HUES6 (cell line): Measurements from ENCODE around the gene KDF1.

Experiments
- H3K27ac ChIP-seq: 2 replicates; pipeline ENCODE4 v1.7.0; 2013; ENCODE audit warnings: low read depth, mild to moderate bottlenecking, low read length, inconsistent platforms
- H3K27me3 ChIP-seq: 2 replicates; pipeline ENCODE4 v1.6.1; 2013; ENCODE audit warnings: low read length; ENCODE audit not compliant: control insufficient read depth, insufficient read depth
- H3K36me3 ChIP-seq: 2 replicates; pipeline ENCODE4 v1.6.1; 2013; ENCODE audit warnings: low read length; ENCODE audit not compliant: control insufficient read depth, insufficient read depth
- H3K4me1 ChIP-seq: 2 replicates; pipeline ENCODE4 v1.6.1; 2013; ENCODE audit warnings: low read length; ENCODE audit not compliant: control insufficient read depth, insufficient read depth
- H3K4me3 ChIP-seq: 2 replicates; pipeline ENCODE4 v1.5.1; 2013; ENCODE audit warnings: low read depth, low read length
- H3K9ac ChIP-seq: one replicate; pipeline ENCODE4 v1.6.1; 2013; ENCODE audit warnings: mild to moderate bottlenecking, low read length
- H3K9me3 ChIP-seq: 2 replicates; pipeline ENCODE4 v1.6.1; 2013; ENCODE audit warnings: low read depth, low read length; ENCODE audit not compliant: control insufficient read depth, insufficient read depth

KDF1 gene, protein sequence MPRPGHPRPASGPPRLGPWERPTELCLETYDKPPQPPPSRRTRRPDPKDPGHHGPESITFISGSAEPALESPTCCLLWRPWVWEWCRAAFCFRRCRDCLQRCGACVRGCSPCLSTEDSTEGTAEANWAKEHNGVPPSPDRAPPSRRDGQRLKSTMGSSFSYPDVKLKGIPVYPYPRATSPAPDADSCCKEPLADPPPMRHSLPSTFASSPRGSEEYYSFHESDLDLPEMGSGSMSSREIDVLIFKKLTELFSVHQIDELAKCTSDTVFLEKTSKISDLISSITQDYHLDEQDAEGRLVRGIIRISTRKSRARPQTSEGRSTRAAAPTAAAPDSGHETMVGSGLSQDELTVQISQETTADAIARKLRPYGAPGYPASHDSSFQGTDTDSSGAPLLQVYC

DNA sequence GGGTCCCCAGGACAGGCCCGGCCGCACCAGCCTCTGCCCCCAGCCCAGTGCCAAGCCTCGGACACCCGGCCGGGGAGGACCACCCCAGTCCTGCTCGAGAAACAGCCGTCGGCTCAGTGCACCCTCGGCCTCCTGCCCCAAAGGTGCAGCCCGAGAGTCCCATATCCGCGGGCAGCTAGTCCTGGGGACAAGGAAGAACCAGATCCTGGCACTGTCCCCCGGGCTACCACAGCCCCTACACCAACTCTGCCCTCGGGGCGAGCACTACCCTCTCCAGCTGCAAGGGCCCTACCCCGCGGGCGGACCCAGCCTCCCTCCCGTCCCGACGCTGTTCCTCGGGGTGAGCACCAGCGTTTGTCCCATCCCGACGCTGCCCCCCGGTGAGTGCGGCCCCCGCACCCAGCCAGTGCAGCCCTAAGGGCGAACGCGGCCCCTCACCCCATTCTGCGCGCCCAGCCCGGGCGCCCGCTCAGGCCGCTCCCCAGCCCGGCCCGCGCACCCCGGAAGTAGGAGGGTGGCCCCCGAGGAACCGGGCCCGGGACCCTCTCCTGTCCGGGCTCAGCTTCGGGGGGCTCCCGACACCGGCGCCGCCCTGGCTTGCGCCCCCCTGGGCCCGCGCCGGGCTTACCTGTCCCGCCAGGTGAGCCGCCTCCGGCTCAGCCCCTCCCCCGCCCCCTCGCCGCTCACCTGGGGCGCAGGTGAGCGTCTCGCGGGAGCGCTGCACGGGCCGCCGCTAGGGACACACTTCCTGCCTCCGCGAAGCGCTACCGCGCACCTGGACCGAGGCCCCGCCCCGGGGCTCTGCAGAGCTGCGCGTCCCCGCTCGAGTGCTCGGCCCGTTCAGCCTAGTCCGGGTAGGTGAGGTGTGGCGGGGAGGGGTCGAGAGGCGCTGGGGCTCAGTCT lies at the start of gene KDF1:
TSS of gene KDF1 (minus strand) at position 747 of the 903 bp plus-strand sequence. CDS start 8,088 bp downstream, outside the sequence.
- H3K9me3 ChIP-seq = no peaks in the 10 kb centered on the region
- H3K27ac ChIP-seq = peak within 1 kb of the TSS; percentile 68
- H3K4me1 ChIP-seq = no peaks in the 10 kb centered on the region
- H3K4me3 ChIP-seq = peak within 1 kb of the TSS; percentile 92
- H3K9ac ChIP-seq = peak within 1 kb of the TSS; percentile 80
- H3K27me3 ChIP-seq = peaks cover 42% of the 10 kb centered on the region; the same call in 1 of the 2 replicates
- H3K36me3 ChIP-seq = no peaks in the 10 kb centered on the region

DNA sequence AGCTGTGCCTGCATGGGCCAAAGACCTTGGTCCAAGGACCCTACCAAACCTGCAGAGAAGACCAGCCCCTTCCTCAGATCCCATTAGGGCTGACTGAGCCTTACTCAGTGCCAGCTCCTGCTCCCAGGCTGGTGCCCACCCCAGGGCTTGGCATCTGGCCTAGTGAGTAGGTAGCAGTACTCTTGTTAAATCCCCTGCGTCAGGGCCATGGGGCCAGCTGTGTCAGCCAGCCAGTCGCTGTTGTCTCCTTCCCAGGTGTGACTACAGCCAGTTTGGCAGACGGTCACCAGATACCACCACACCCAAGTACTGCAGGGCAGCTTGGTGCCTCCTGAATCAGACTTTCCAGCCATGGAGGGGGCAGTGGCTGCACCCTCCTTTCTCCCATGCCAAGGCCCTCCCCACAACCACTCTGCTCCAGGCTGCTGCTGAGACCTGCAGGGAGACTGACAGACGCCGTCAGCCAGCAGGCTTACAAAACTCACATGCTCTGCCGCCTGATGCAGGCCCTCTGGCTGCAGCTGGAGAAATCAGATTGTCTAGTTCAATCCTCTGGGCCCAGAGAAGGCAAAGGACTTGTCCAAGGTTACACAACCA lies 49.4 kb upstream of the KDF1 start:
- H3K4me3 ChIP-seq = peak overlapping the region; percentile 96
- peak overlapping the region; percentile 14; the same call in 1 of the 2 replicates for H3K27ac ChIP-seq
- H3K4me1 ChIP-seq = peaks cover 54% of the 10 kb centered on the region
- no peaks in the 10 kb centered on the region for H3K9me3 ChIP-seq
- no peaks in the 10 kb centered on the region for H3K27me3 ChIP-seq
- peak overlapping the region; percentile 48 for H3K9ac ChIP-seq
- peaks cover 35% of the 10 kb centered on the region for H3K36me3 ChIP-seq

DNA sequence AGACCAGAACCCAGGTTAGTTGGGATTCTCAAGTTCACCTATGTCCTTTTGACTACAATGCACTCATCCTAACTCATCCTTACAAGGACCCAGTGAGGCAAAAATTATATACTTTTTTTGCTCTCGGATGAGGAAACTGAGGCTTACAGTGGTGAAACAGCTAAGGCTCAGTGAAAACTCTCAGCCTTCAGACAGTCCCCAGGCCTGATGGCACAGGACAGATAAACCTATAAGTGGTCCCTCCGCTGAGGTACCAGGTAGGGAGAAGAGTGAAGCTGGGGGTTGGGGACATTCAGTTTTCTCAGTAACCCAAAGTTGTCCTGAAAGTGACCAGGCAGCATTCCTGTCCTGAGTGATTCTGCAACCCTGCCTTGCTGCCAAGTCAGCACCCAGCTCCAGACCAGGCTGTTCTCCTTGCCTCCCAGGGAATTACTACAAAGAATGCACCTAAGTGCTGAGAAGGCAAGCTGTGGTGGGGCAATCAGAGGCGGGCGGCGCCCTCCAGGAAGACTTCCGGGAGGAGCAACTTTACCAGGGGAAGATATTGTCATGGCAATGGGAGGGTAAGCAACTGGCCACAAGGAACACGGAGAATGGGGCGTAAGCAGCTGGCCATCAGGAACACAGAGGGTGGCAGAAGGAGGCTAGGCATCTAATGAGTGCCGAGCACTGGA lies 47.8 kb upstream of the KDF1 start:
- H3K36me3 ChIP-seq = peaks cover 47% of the 10 kb centered on the region
- peak overlapping the region; percentile 73 for H3K27ac ChIP-seq
- peak overlapping the region; percentile 32 for H3K4me3 ChIP-seq
- peak overlapping the region; percentile 73 for H3K9ac ChIP-seq
- no peaks in the 10 kb centered on the region for H3K9me3 ChIP-seq
- no peaks in the 10 kb centered on the region for H3K27me3 ChIP-seq
- H3K4me1 ChIP-seq = peaks cover 66% of the 10 kb centered on the region

DNA sequence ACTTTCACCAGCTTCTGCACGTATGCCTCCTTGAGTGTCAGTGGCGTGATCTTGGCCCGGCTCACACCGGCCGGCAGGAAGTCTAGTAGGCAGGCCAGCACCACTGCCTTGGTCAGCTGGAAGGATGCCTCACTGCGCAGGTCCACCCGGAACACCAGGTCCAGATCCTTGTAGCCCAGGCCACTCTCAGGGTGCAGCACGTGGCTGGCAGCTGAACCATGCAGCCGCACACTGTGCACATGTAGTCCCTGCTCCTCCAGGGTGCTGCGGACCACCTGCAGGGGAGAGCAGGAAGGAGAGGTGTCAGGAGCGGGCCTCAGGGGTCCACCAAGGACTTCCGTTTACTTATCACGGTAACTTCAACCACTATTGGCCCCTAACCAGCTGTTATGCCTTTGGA lies 46.4 kb upstream of the KDF1 start:
- Histone ChIP-seq H3K9ac (peak overlapping the region; percentile 62), H3K27me3 (no peaks in the 10 kb centered on the region), H3K9me3 (no peaks in the 10 kb centered on the region), H3K4me3 (no peak overlapping the region), H3K36me3 (peaks cover 52% of the 10 kb centered on the region), H3K4me1 (peaks cover 75% of the 10 kb centered on the region), H3K27ac (peak overlapping the region; percentile 76)

DNA sequence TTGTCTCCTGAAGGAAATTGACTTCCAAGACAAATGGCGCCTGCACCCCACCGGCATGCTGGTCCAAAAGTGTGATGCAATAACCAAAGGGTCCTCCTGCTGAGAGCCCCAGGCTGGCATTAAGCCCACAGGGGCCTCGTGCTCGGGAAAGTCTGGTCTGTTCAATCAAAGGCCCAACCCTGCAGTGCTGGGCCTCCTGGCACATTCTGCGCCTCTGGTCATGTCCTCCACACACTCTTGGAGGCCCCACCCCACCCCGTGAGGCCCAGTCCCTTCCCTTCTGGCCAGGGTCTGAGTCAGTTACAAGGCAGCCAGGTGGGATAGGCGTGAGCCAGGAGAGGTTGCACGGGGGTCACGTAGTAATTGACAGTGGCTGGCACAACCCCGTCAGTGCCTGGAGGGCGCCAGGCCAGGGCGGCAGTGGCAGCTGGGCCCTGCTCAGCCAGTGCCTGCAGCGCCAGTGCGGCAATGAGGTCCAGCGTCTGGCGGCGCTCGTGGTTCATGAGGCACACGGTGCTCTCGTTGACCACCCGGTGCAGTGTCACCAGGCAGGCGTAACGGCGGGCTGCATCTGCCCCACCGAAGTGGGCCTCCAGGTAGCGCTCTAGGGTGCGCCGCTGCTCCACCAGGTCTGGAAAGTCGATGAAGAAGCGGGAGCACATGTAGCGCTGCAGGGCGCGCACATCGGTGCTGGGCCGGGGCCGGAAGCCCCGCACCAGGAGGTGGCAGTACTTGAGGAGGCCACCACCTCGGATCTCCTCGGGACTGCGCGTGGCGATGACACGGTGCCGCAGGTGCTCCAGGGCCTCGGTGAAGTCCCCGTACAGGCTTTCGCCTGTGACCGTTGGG lies 45.6 kb upstream of the KDF1 start:
- peak overlapping the region; percentile 76 for H3K27ac ChIP-seq
- no peaks in the 10 kb centered on the region for H3K27me3 ChIP-seq
- peak overlapping the region; percentile 62 for H3K9ac ChIP-seq
- no peaks in the 10 kb centered on the region for H3K9me3 ChIP-seq
- peaks cover 83% of the 10 kb centered on the region for H3K4me1 ChIP-seq
- H3K36me3 ChIP-seq = peaks cover 53% of the 10 kb centered on the region
- H3K4me3 ChIP-seq = no peak overlapping the region

DNA sequence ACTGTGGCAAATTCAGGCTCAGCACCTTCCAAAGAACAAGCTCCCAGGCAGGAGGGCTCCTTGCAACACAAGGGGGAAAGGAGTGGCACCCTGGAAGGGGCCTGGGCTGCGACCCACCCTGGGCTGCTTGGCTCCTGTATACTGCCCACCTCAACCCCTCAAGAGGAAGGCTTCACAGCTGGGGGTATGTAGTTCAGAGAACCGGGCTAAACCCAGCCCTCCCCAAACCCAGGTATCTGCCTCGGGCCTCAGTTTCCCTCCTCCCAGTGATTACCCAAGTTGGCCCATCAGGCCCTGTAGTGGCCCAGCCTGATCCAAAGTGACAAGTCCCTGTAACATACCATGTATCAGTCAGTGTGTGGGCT lies 44.9 kb upstream of the KDF1 start:
- peak overlapping the region; percentile 76 for H3K27ac ChIP-seq
- peaks cover 54% of the 10 kb centered on the region for H3K36me3 ChIP-seq

DNA sequence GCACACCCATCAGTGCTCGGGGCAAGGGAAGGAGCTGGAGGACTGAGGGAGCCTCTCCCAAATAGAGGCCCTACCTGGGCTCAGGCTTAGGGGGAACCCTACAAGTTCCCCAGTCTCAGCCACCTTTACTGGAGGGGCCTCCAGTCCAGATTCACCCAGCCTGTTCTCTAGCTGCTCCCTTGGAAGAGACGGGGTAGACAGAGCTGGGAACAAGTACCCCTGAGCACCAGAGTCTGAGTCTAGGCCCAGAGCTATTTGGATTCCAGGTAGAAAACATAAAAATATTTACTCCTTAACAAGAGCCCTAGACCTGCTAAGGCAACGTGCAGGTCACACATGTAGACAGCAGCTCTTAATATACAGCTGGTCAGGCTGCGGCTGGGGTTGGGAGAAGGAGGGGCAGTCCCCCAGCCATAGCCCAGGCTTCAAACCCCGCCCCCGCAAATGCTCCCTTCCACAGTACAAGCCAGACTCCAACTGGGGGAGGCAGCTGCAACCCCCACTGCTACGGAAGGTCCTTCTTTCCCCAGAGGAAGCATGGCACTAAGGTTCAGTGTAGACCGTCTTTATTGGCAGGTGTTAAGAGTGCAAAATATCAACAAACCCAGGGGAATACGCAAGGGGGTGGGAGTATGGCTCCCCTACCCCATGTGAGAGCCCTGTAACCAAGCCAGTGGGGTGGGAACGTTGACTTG lies 44.4 kb upstream of the KDF1 start:
- Histone ChIP-seq H3K4me3 (no peak overlapping the region; the same call in 1 of the 2 replicates), H3K27ac (peak overlapping the region; percentile 76), H3K4me1 (peaks cover 83% of the 10 kb centered on the region), H3K9me3 (no peaks in the 10 kb centered on the region), H3K9ac (peak overlapping the region; percentile 31), H3K27me3 (no peaks in the 10 kb centered on the region), H3K36me3 (peaks cover 51% of the 10 kb centered on the region)

More for the DNA sequence above, 44.9 kb upstream of the KDF1 start:
- Histone ChIP-seq H3K27me3 (no peaks in the 10 kb centered on the region), H3K9ac (peak overlapping the region; percentile 20), H3K4me3 (no peak overlapping the region), H3K4me1 (peaks cover 83% of the 10 kb centered on the region), H3K9me3 (no peaks in the 10 kb centered on the region)

DNA sequence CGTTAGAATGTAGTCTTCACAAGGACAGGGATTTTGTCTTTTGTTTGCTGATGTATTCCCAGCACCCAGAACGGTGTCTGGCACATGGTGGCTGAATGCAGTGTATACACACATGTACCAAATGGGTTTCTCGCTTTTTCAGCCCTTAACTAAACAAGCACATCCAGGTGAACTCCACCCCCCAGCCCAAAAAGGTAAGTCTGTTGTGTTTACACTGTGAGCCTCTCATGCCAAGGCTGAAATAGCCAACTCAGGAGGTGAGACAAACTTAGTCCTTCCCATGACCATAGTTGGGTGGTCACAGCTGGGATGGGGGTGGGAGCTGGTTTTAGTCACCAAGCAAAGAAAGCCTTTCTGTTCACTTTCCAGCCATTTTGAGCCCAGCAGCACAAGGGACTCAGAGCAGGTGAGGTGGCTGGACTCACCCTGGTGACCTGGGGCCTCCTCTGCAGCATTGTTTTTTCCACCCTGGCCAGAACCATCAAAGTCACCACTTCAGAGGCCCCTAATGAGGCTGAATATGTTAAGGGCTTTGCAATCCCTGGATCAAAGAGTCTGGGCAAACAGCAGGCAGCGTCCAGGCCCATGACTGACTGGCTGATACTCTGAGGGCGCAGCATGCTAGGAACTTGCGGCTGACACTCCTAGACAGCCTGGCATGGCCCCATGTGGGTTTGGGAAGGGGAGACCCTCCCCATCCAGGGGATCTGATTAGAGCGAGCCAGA lies 43.6 kb upstream of the KDF1 start:
- Histone ChIP-seq H3K27ac (peak overlapping the region; percentile 76), H3K27me3 (no peaks in the 10 kb centered on the region), H3K9me3 (no peaks in the 10 kb centered on the region), H3K9ac (peak overlapping the region; percentile 31), H3K4me3 (no peak overlapping the region; the same call in 1 of the 2 replicates), H3K36me3 (peaks cover 48% of the 10 kb centered on the region), H3K4me1 (peaks cover 81% of the 10 kb centered on the region)
